GM12878 (cell line): ENCODE data around the gene PISD. TPM values are rescaled to one million over a fixed set of nuclear protein-coding genes. Genes with fewer than 3 reads are reported as not detected.

ENCODE experiments used
- CBX3 ChIP-seq: fragments of 200-600 bp; sonication (generic); IDR thresholded peaks from 2 replicates; pipeline ENCODE4 v1.6.1; 2016; ENCODE audit warnings: low read depth, borderline replicate concordance
- CTCF ChIP-seq, 3 experiments: IDR thresholded peaks in 2 of 3; conservative IDR thresholded peaks in 1 of 3; 2 replicates each; pipeline ENCODE4 v1.5.1; 2011; ENCODE audit warnings: low read depth in 3 of 3, low read length in 3 of 3, mild to moderate bottlenecking in 3 of 3, control low read depth in 2 of 3, moderate library complexity in 2 of 3, inconsistent platforms in 1 of 3, mixed read lengths in 1 of 3; ENCODE audit not compliant: control insufficient read depth in 2 of 3, insufficient read depth in 1 of 3; ENCODE audit errors: extremely low read depth in 1 of 3
- E4F1 ChIP-seq: fragments of 450-650 bp; IDR thresholded peaks from 2 replicates; pipeline ENCODE4 v1.6.1; 2018; ENCODE audit warnings: borderline replicate concordance, mild to moderate bottlenecking; ENCODE audit not compliant: partially characterized antibody
- MEF2B ChIP-seq: fragments of 450-650 bp; IDR thresholded peaks from 2 replicates; pipeline ENCODE4 v1.6.1; 2018; ENCODE audit warnings: mild to moderate bottlenecking, moderate library complexity; ENCODE audit not compliant: partially characterized antibody, poor library complexity, severe bottlenecking
- NFXL1 ChIP-seq: fragments of 450-650 bp; IDR thresholded peaks from 2 replicates; pipeline ENCODE4 v1.6.1; 2017; ENCODE audit warnings: antibody characterized with exemption, mild to moderate bottlenecking, borderline replicate concordance
- PRDM15 ChIP-seq: fragments of 450-650 bp; formaldehyde crosslinking; IDR thresholded peaks from 2 replicates; pipeline ENCODE4 v1.4.0; 2020; ENCODE audit warnings: mild to moderate bottlenecking, moderate library complexity
- RB1 ChIP-seq: fragments of 450-650 bp; formaldehyde crosslinking; IDR thresholded peaks from 2 replicates; pipeline ENCODE4 v1.6.1; 2017; ENCODE audit warnings: mild to moderate bottlenecking, borderline replicate concordance
- RBBP5 ChIP-seq: fragments of 200-600 bp; sonication (generic); conservative IDR thresholded peaks from 2 replicates; pipeline ENCODE4 v1.6.1; 2016
- RUNX3 ChIP-seq: IDR thresholded peaks from 2 replicates; pipeline ENCODE4 v1.6.1; 2012; ENCODE audit warnings: low read length, inconsistent platforms
- SKIL ChIP-seq: fragments of 450-650 bp; IDR thresholded peaks from 2 replicates; pipeline ENCODE4 v1.6.1; 2017; ENCODE audit warnings: mild to moderate bottlenecking, low read depth, inconsistent platforms; ENCODE audit not compliant: poor library complexity, severe bottlenecking
- SMAD1 ChIP-seq: fragments of 450-650 bp; IDR thresholded peaks from 2 replicates; pipeline ENCODE4 v1.6.1; 2018; ENCODE audit warnings: mild to moderate bottlenecking, low read depth; ENCODE audit not compliant: partially characterized antibody
- SPI1 ChIP-seq: IDR thresholded peaks from 2 replicates; pipeline ENCODE4 v1.6.1; 2011; ENCODE audit warnings: low read depth, mild to moderate bottlenecking, low read length, moderate library complexity, borderline replicate concordance; ENCODE audit not compliant: insufficient read depth
- SRF ChIP-seq, 2 experiments: IDR thresholded peaks; 2 replicates each; pipeline ENCODE4 v1.6.1; 2011; ENCODE audit warnings: low read depth in 2 of 2, low read length in 2 of 2, mild to moderate bottlenecking in 1 of 2, moderate library complexity in 1 of 2
- TCF7 ChIP-seq: IDR thresholded peaks from 2 replicates; pipeline ENCODE4 v1.6.1; 2014; ENCODE audit warnings: antibody characterized with exemption, borderline replicate concordance
- USF1 ChIP-seq: IDR thresholded peaks from 2 replicates; pipeline ENCODE4 v1.6.1; 2011; ENCODE audit warnings: borderline replicate concordance, low read depth, mild to moderate bottlenecking, moderate library complexity, mixed read lengths, low read length; ENCODE audit not compliant: insufficient read depth; ENCODE audit errors: extremely low read length
- WRNIP1 ChIP-seq: IDR thresholded peaks from 2 replicates; pipeline ENCODE4 v1.6.1; 2011; ENCODE audit warnings: low read depth, low read length, improper control_type of control experiment, borderline replicate concordance
- ZZZ3 ChIP-seq: IDR thresholded peaks from 2 replicates; pipeline ENCODE4 v1.6.1; 2011; ENCODE audit warnings: low read depth; ENCODE audit not compliant: control insufficient read depth, insufficient read length
- polyA plus RNA-seq, 11 experiments: library from polyadenylated mRNA; depleted of rRNA in 4 of 11; unstranded in 6 of 11; stranded (reverse) in 5 of 11; fragments of >200 nt; fragmentation: Nextera tagmentation in 4 of 11; fragmentation: Illumina TruSeq in 1 of 11; extraction: Ambion mirVana in 4 of 11; extraction: Trizol in 1 of 11; gene quantifications; 1 replicate in 1 of 11; 2 replicates in 10 of 11; pipeline versions ENCODE4 v1.2.1 to v1.2.3, GENCODE V29; 2011 to 2016; ENCODE audit warnings: inconsistent platforms in 2 of 11, missing spikeins in 2 of 11, low read depth in 1 of 11
- total RNA-seq, 4 experiments: library from RNA; depleted of rRNA in 3 of 4; stranded (reverse); fragments of >200 nt in 3 of 4; fragmentation: Illumina TruSeq in 1 of 4; extraction: Trizol in 1 of 4; gene quantifications; 2 replicates each; pipeline versions ENCODE4 v1.2.1 to v1.2.3, GENCODE V29; 2013 to 2021

The PISD gene
- total and polyA plus RNA-seq, 10 of the 15 experiments (the other 5 are each of a cell fraction or from before 2014, with no cell fraction given): 25.8 to 62.7 (median 45.8) TPM

GRCh38 chr22:31651664-31652063 is 10.4 kb downstream of the PISD start (continued):
- TF ChIP-seq SMAD1 (no peak), SPI1 (no peak), RBBP5 (no peak), RUNX3 (no peak; the same call in 1 of the 2 replicates), MEF2B (no peak), RB1 (no peak), CTCF (IDR thresholded peaks at IDR 0.05 in 2 of 3, conservative IDR thresholded peaks at IDR 0.05 in 1 of 3; ENCODE audit: control insufficient read depth in 2 of 3, extremely low read depth in 1 of 3, insufficient read depth in 1 of 3, low read depth in 3 of 3, low read length in 3 of 3) (no peak), PRDM15 (CRISPR knock-in tag) (no peak), SKIL (peak; percentile 42), NFXL1 (no peak), ZZZ3 (no peak), TCF7 (no peak), SRF (IDR thresholded peaks at IDR 0.05; ENCODE audit: low read depth in 2 of 2, low read length in 2 of 2) (no peak), E4F1 (no peak), CBX3 (no peak), USF1 (no peak), WRNIP1 (no peak)
